ENCODE measurements around the gene HSPB2. TPM values are rescaled to one million over a fixed set of nuclear protein-coding genes. Genes with fewer than 3 reads are reported as not detected.
A peak's percentile ranks its signal among the peaks of the same experiment; 100 is the strongest.

The HSPB2 gene
- total and polyA plus RNA-seq, 8 donors: 0.37 to 5.1 (median 3.0) TPM; not detected in 4

- WGBS, 5 donors: 46 to 58% (median 51%) methylated on average over 2 of the region's 2 CpGs
- DNase-seq: no peak
- TF ChIP-seq EP300 (IDR thresholded peaks at IDR 0.05): no peak
- TF ChIP-seq, protein P1, sequence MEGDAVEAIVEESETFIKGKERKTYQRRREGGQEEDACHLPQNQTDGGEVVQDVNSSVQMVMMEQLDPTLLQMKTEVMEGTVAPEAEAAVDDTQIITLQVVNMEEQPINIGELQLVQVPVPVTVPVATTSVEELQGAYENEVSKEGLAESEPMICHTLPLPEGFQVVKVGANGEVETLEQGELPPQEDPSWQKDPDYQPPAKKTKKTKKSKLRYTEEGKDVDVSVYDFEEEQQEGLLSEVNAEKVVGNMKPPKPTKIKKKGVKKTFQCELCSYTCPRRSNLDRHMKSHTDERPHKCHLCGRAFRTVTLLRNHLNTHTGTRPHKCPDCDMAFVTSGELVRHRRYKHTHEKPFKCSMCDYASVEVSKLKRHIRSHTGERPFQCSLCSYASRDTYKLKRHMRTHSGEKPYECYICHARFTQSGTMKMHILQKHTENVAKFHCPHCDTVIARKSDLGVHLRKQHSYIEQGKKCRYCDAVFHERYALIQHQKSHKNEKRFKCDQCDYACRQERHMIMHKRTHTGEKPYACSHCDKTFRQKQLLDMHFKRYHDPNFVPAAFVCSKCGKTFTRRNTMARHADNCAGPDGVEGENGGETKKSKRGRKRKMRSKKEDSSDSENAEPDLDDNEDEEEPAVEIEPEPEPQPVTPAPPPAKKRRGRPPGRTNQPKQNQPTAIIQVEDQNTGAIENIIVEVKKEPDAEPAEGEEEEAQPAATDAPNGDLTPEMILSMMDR (IDR thresholded peaks at IDR 0.05): no peak
- TF ChIP-seq POLR2A (IDR thresholded peaks at IDR 0.05): no peak
- no peak for TF ChIP-seq POLR2AphosphoS5 (IDR thresholded peaks at IDR 0.05)
- no peaks in the 10 kb centered on the region for H3K9me3 ChIP-seq
- peaks cover 0 to 13% (median 0%) of the 10 kb centered on the region in 4 donors for H3K36me3 ChIP-seq
- peaks cover 0 to 2% (median 0%) of the 10 kb centered on the region in 4 donors for H3K4me1 ChIP-seq
- H3K27me3 ChIP-seq: no peaks in the 10 kb centered on the region
- H3K4me3 ChIP-seq: no peak overlapping the region
- no peak overlapping the region for H3K27ac ChIP-seq
- intact Hi-C loops (cut with DNase I; ENCODE audit: low total_unique reads): no loop called here
These were observed 7.1 kb upstream of the HSPB2 start for GRCh38 chr11:111905411-111905810.

GRCh38 chr11:111906680-111907079 is 5.9 kb upstream of the HSPB2 start:
- no peak overlapping the region for H3K4me3 ChIP-seq
- TF ChIP-seq POLR2A (IDR thresholded peaks at IDR 0.05) (no peak), POLR2AphosphoS5 (IDR thresholded peaks at IDR 0.05) (no peak), EP300 (IDR thresholded peaks at IDR 0.05) (no peak)
- TF ChIP-seq, protein P1 (IDR thresholded peaks at IDR 0.05): no peak
- peaks cover 0 to 13% (median 0%) of the 10 kb centered on the region in 4 donors for H3K36me3 ChIP-seq
- no peak overlapping the region for H3K27ac ChIP-seq
- peaks cover 0 to 10% (median 6%) of the 10 kb centered on the region in 4 donors for H3K4me1 ChIP-seq
- no peak for DNase-seq
- no peaks in the 10 kb centered on the region for H3K9me3 ChIP-seq
- 78 to 93% (median 89%) methylated on average over 1 of the region's 1 CpG for WGBS, 5 donors
- no peaks in the 10 kb centered on the region for H3K27me3 ChIP-seq
- intact Hi-C loops (cut with DNase I; ENCODE audit: low total_unique reads): no loop called here

- intact Hi-C loops (cut with DNase I; ENCODE audit: low total_unique reads): no loop called here
- WGBS, 5 donors: 75 to 80% (median 80%) methylated on average over 5 of the region's 5 CpGs
- peaks cover 0 to 14% (median 10%) of the 10 kb centered on the region in 3 donors for H3K27me3 ChIP-seq
- peaks cover 0 to 27% (median 11%) of the 10 kb centered on the region in 4 donors for H3K4me1 ChIP-seq
- H3K36me3 ChIP-seq: peaks cover 0 to 13% (median 0%) of the 10 kb centered on the region in 4 donors
- no peaks in the 10 kb centered on the region for H3K9me3 ChIP-seq
- peak overlapping the region in 1 of 4 donors; percentile 46 for H3K4me3 ChIP-seq
- H3K27ac ChIP-seq: peak overlapping the region in 2 of 5 donors; percentile 4 to 94
- no peak for DNase-seq
- TF ChIP-seq, protein P1 (IDR thresholded peaks at IDR 0.05): no peak
- TF ChIP-seq POLR2AphosphoS5 (IDR thresholded peaks at IDR 0.05) (no peak), EP300 (IDR thresholded peaks at IDR 0.05) (no peak), POLR2A (IDR thresholded peaks at IDR 0.05) (no peak)
These were observed 3.8 kb upstream of the HSPB2 start for GRCh38 chr11:111908639-111909305.

- Histone ChIP-seq H3K36me3 (peaks cover 0 to 13% (median 0%) of the 10 kb centered on the region in 4 donors), H3K27me3 (peaks cover 0 to 19% (median 10%) of the 10 kb centered on the region in 3 donors), H3K9me3 (no peaks in the 10 kb centered on the region), H3K27ac (peak overlapping the region in 3 of 5 donors; percentile 22 to 94 (median 87)), H3K4me3 (peak overlapping the region; percentile 46 to 57 (median 51)), H3K4me1 (peaks cover 0 to 32% (median 12%) of the 10 kb centered on the region in 4 donors)
- intact Hi-C loops (cut with DNase I; ENCODE audit: low total_unique reads): no loop called here
- TF ChIP-seq EP300 (IDR thresholded peaks at IDR 0.05) (no peak), POLR2AphosphoS5 (IDR thresholded peaks at IDR 0.05) (peak in 1 of 3 donors; percentile 4)
- 58 to 81% (median 75%) methylated on average over 5 of the region's 5 CpGs for WGBS, 5 donors
- DNase-seq: no peak
These were observed 3.2 kb upstream of the HSPB2 start for GRCh38 chr11:111909378-111909777.
